NCI-H2107 (cell line): ENCODE measurements around the gene EXO1.
A peak's percentile ranks its signal among the peaks of the same experiment; 100 is the strongest.
"Not testable (repeated sequence)": the region's sequence is repeated elsewhere in the genome, so short reads cannot be mapped to it uniquely, and the experiment has no call there.

ENCODE experiments used
- DNase-seq: peaks from one replicate; lab custom pipeline; 2025; lab: John Stamatoyannopoulos, UW

The EXO1 gene

DNA sequence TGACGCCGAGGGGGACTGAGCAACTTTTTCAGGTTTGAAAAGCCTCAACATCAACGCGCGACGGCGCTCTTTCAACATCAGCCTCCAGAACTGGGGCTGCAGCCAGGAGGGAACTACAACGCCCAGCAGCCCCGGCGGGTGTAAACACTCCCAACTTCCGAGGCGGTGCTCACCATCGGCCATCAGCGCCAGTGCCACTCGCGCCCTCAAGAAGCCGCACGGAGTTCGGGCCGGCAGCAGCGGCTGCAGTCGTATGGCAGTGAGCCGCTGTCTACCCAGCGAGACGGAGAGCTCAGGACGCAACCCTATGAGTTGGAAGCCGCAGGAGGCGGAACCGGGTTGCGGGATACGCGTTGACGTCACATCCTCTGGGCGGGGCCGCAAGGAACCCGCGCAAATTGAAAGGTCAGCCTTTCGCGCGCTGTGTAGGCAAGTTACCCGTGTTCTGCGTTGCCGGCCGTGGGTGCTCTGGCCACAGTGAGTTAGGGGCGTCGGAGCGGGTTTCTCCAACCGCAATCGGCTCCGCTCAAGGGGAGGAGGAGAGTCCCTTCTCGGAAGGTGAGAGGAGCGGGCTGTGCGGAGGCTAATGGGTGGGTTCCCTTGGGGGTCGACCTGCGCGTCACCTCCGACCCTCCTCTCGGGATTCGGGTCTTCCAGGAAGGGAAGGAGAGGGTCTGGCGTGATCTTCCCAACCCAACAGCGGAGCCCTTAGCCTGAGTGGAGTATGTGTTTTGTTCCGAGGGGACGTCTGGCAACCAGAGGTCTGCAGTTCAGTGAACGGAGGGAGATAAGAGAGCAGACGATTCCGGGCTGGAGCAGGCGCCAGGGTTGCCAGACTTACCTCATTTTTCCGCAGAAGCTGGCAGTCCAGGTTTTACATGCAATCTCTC, at the start of gene EXO1:
EXO1 (plus strand) TSS at position 409 of the 890 bp plus-strand sequence. CDS start 2,222 bp downstream, outside the sequence.
- peak; percentile 96 for DNase-seq

GRCh38 chr1:241799416-241799815, 48.6 kb upstream of the EXO1 start:
- DNase-seq: no peak

DNA sequence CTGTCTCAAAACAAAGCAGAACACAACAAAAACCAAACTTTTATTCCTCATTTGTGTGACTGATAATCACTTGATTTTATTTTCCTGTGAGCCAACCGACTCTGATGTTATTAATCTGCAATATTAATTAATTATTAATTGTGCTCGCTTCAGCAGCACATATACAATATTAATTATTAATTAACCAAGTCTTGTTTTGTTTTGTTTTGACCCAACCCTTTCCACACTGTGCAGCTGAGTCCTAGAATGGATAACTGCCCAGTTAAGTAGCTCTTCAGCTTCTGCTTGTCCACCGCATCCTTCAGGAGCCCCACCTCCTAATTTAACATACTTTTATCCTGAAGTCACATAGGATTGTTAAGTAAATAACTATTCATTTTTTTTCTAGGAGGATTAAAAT, 47.4 kb upstream of the EXO1 start:
- DNase-seq: no peak

- no peak for DNase-seq
These were observed 45.1 kb upstream of the EXO1 start for GRCh38 chr1:241802863-241803262.

DNA sequence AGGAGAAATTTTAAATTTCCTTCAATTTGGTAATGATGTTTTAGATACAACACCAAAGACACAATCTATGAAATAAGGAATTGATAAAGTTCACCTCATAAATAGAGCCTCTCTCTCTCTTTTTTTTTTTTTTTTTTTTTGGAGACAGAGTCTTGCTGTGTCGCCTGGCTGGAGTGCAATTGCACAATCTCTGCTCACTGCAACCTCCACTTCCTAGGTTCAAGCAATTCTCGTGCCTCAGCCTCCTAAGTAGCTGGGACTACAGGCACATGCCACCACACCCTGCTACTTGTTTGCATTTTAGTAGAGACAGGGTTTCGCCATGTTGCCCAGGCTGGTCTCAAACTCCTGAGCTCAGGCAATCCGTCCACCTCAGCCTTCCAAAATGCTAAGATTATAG, 43.3 kb upstream of the EXO1 start:
- DNase-seq: not testable (repeated sequence)

- DNase-seq: peak; percentile 41
These were observed 39.7 kb upstream of the EXO1 start for GRCh38 chr1:241808265-241808664.

- no peak for DNase-seq
These were observed 37.1 kb upstream of the EXO1 start for GRCh38 chr1:241810769-241811405.

GRCh38 chr1:241813768-241814320, 34.2 kb upstream of the EXO1 start:
- no peak for DNase-seq

DNA sequence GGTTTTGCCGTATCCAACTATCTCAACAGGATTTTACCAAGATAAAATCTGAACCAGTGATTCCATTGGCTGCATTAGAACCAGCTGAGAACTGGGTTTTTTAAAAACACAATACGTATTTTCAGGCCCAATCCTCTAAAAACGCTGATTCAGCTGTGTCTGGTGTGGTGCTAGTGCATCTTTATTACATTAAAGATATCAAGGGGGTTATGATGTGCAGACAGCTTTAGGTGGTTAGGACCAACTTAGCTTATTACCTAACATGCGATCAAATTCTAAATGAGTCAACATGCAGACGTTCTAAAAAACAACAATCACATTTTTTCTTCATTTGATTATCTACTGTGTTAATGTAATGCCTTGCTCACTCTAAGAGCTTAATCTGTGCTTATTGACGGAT, 32.0 kb upstream of the EXO1 start:
- DNase-seq: no peak

DNA sequence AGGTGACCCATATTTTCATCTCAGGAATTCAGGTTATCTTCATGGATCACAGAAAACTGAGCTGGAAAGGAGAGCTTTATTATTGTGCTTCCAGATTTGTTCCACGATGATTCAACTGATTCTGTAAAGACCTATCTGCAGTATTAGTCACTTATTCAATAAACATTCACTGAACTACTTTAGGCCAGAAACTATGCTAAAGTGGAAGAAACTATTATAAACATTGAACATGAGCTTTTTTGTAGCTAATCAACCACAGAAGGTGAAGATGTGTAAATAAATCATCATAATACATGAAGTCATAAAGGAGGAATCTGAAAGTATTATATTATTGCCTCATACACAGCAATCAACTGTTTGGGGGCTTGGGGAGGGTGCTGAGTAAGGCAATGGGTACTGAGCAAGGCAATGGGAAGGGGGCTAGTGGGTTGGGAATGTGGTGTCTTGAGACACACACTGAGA, 30.6 kb upstream of the EXO1 start:
- no peak for DNase-seq

GRCh38 chr1:241817956-241818612, 29.9 kb upstream of the EXO1 start:
- no peak for DNase-seq

- no peak for DNase-seq
These were observed 28.6 kb upstream of the EXO1 start for GRCh38 chr1:241819340-241819866.

- no peak for DNase-seq
These were observed 26.6 kb upstream of the EXO1 start for GRCh38 chr1:241821363-241821762.

DNA sequence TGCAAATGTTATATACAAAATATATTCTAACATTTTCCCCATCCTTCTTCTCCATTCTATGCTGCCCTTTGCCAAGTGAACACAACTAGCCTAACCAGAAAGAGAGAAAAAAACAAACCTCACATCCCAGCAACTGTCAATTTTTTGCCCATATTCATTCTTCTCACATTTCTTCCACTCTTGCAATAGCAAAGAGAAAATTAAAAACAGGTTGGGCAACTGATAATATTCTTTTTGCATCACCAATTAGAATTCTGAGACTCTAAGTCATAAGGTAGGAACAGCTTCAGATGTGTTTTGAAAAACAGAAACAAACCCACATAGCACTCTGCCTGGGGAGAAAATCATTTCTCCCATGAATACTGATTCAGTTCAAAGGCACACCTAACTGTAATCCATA, 25.2 kb upstream of the EXO1 start:
- DNase-seq: no peak

- no peak for DNase-seq
These were observed 24.1 kb upstream of the EXO1 start for GRCh38 chr1:241823925-241824324.

GRCh38 chr1:241825581-241825980, 22.4 kb upstream of the EXO1 start:
- no peak for DNase-seq

- DNase-seq: not testable (repeated sequence)
These were observed 21.4 kb upstream of the EXO1 start for GRCh38 chr1:241826613-241827012.

GRCh38 chr1:241827264-241827663, 20.7 kb upstream of the EXO1 start:
- no peak for DNase-seq

DNA sequence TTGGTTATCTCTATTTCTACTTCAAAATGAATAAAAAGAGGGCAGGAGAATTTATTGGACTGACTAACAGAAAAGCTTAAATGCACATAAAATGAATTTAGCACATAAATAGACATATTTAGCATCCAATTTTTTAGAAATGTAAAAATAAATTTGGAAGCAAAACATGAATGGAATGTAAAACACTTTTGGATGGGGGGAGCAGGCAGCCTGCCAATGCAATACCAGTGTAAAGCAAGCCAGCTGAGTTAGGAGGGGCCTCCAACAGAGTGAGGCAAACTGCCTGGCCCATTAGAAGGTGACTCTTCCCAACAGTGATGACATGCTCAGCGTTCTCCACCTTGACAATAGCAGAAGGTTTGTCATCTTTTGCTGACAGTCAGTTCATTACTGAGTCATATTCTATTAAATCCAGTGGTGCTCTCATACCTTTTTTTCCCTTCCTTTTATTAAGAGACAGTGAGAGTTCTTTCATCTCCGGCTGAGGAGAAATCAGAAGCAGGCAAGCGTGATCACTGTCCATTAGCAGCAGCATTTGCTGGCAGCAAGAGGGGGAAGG, 19.5 kb upstream of the EXO1 start:
- no peak for DNase-seq

DNA sequence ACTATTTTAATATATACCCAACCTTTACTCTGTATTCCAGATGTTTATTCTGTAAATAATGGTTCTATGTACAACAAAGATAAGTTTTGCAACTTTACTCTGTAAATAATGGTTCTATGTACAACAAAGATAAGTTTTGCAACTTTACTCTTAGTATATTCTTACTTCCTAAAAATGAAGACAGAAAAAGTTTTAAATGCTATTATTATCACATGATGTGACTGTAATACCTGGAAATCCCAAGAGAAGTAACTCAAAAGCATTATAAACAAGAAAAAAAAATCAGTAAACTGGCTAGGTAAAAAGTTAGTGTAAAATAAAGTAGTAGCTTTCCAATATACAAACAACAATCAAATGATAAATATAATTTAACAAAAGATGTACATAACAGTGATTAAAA, 18.5 kb upstream of the EXO1 start:
- DNase-seq: no peak

DNA sequence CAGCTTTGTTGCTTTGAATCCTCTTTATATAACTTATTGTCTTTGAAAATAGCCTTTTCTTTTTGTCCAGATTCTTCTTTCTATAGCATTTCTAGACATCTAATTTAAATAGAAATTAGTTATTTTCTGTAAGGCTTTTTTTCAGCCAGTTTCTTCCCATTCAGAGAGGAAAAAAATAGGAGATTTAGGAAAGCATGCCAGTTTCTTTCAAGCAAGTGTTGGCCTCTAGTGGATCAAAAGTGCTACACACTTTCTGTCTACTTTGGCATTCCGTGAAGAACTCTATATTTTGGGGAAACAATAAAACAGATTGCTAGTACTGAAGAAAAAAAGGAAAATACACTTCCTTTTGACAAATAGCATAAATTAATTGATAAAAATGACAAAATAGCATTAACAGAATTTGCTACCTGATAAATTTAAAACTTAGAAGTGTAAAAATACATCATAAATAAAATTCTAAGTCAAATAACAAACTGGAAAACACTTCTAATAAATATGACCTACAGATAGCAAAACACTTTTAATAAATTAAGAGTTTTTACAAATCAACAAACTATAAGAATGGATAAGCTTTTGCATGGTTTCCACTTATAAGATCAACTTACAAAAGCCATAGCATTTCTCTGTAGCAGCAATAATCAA, 13.1 kb upstream of the EXO1 start:
- DNase-seq: peak; percentile 25
